OCI-LY3 (cell line): ENCODE measurements around the gene HUS1.

Experiments used
- H2AFZ ChIP-seq: fragments of 200-600, 300-600 bp; shearing (Covaris generic); 2 replicates; pipeline ENCODE4 v1.6.0; 2014; ENCODE audit warnings: antibody characterized with exemption, low read depth, low read length
- H3K27ac ChIP-seq: fragments of 200-600, 300-600 bp; sonication (generic); 2 replicates; pipeline ENCODE4 v1.5.1; 2014; ENCODE audit warnings: mild to moderate bottlenecking, low read length, moderate library complexity, mixed read lengths
- H3K27me3 ChIP-seq: fragments of 200-600, 300-600 bp; sonication (generic); 2 replicates; pipeline ENCODE4 v1.6.1; 2014; ENCODE audit warnings: low read depth, low read length, mixed read lengths
- H3K36me3 ChIP-seq: fragments of 200-600, 300-600 bp; sonication (generic); replicated peaks from 2 replicates; pipeline ENCODE3; 2014; ENCODE audit warnings: low read depth, low read length, mixed read lengths
- H3K4me1 ChIP-seq: fragments of 300-600, 200-600 bp; sonication (generic); 2 replicates; pipeline ENCODE4 v1.6.1; 2014; ENCODE audit warnings: low read length, mixed read lengths
- H3K4me2 ChIP-seq: fragments of 200-600, 300-600 bp; sonication (generic); 2 replicates; pipeline ENCODE4 v1.6.1; 2014; ENCODE audit warnings: low read length, mixed read lengths
- H3K4me3 ChIP-seq: fragments of 300-600, 200-600 bp; sonication (generic); 2 replicates; pipeline ENCODE4 v1.5.1; 2014; ENCODE audit warnings: antibody characterized with exemption, mild to moderate bottlenecking, low read length, moderate library complexity
- H3K79me2 ChIP-seq: fragments of 300-600, 200-600 bp; shearing (Covaris generic); 2 replicates; pipeline ENCODE4 v1.6.1; 2014; ENCODE audit warnings: mild to moderate bottlenecking, low read length, mixed read lengths
- H3K9ac ChIP-seq: fragments of 300-600, 200-600 bp; shearing (Covaris generic); 2 replicates; pipeline ENCODE4 v1.6.0; 2014; ENCODE audit warnings: mild to moderate bottlenecking, low read length, moderate library complexity
- H3K9me3 ChIP-seq: fragments of 200-600, 300-600 bp; shearing (Covaris generic); 2 replicates; pipeline ENCODE4 v1.6.1; 2014; ENCODE audit warnings: low read length, mixed read lengths; ENCODE audit not compliant: insufficient read depth
- H4K20me1 ChIP-seq: fragments of 200-600, 300-600 bp; sonication (generic); 2 replicates; pipeline ENCODE4 v1.6.1; 2016; ENCODE audit warnings: low read length, mixed read lengths; ENCODE audit not compliant: insufficient read depth
- CTCF ChIP-seq: fragments of 200-600, 300-600 bp; sonication (generic); IDR thresholded peaks from 2 replicates; pipeline ENCODE4 v1.5.1; 2014; ENCODE audit warnings: antibody characterized with exemption, low read length, low read depth
- EZH2phosphoT487 ChIP-seq: fragments of 200-600 bp; shearing (Covaris generic); IDR thresholded peaks from 2 replicates; pipeline ENCODE4 v1.6.1; 2018; ENCODE audit warnings: antibody characterized with exemption, mixed run types, low read depth

HUS1 gene

GRCh38 chr7:47942132-47942531 lies 37.3 kb downstream of the HUS1 start:
- Histone ChIP-seq H2AFZ (no peak overlapping the region), H4K20me1 (peaks cover 6% of the 10 kb centered on the region; the same call in 1 of the 2 replicates), H3K27me3 (peaks cover 60% of the 10 kb centered on the region), H3K9ac (no peak overlapping the region), H3K9me3 (no peaks in the 10 kb centered on the region), H3K4me2 (no peak overlapping the region), H3K4me3 (no peak overlapping the region), H3K27ac (no peak overlapping the region), H3K79me2 (no peaks in the 10 kb centered on the region), H3K4me1 (peaks cover 25% of the 10 kb centered on the region), H3K36me3 (no peaks in the 10 kb centered on the region)
- no peak for TF ChIP-seq CTCF

- H2AFZ ChIP-seq, result no peak overlapping the region
- H4K20me1 ChIP-seq, result peaks cover 6% of the 10 kb centered on the region; the same call in 1 of the 2 replicates
- H3K27ac ChIP-seq, result no peak overlapping the region
- H3K4me3 ChIP-seq, result no peak overlapping the region
- H3K4me1 ChIP-seq, result peaks cover 32% of the 10 kb centered on the region
- TF ChIP-seq EZH2phosphoT487 (no peak), CTCF (no peak)
- H3K9ac ChIP-seq, result no peak overlapping the region
- no peaks in the 10 kb centered on the region for H3K36me3 ChIP-seq
- no peak overlapping the region for H3K4me2 ChIP-seq
- H3K9me3 ChIP-seq, result no peaks in the 10 kb centered on the region
- no peaks in the 10 kb centered on the region for H3K79me2 ChIP-seq
- H3K27me3 ChIP-seq, result peaks cover 57% of the 10 kb centered on the region
Measured at GRCh38 chr7:47941136-47941844, 38.1 kb downstream of the HUS1 start.

GRCh38 chr7:47940088-47941013 lies 39.1 kb downstream of the HUS1 start:
- H3K79me2 ChIP-seq, result no peaks in the 10 kb centered on the region
- H3K4me2 ChIP-seq, result no peak overlapping the region
- no peaks in the 10 kb centered on the region for H3K9me3 ChIP-seq
- no peak overlapping the region for H3K4me3 ChIP-seq
- TF ChIP-seq EZH2phosphoT487, result no peak
- no peak overlapping the region for H3K9ac ChIP-seq
- H3K27me3 ChIP-seq, result peaks cover 65% of the 10 kb centered on the region
- no peaks in the 10 kb centered on the region for H3K36me3 ChIP-seq
- H3K27ac ChIP-seq, result no peak overlapping the region
- H2AFZ ChIP-seq, result no peak overlapping the region
- peaks cover 36% of the 10 kb centered on the region for H3K4me1 ChIP-seq
- peaks cover 6% of the 10 kb centered on the region; the same call in 1 of the 2 replicates for H4K20me1 ChIP-seq

- Histone ChIP-seq H3K4me1 (peaks cover 36% of the 10 kb centered on the region), H3K4me3 (no peak overlapping the region), H3K4me2 (peak overlapping the region; percentile 93; the same call in 1 of the 2 replicates), H3K79me2 (no peaks in the 10 kb centered on the region), H3K9me3 (no peaks in the 10 kb centered on the region), H4K20me1 (peaks cover 6% of the 10 kb centered on the region; the same call in 1 of the 2 replicates), H3K9ac (no peak overlapping the region), H3K27ac (no peak overlapping the region), H2AFZ (no peak overlapping the region), H3K27me3 (peaks cover 71% of the 10 kb centered on the region), H3K36me3 (no peaks in the 10 kb centered on the region)
- TF ChIP-seq EZH2phosphoT487, result no peak
- no peak for TF ChIP-seq CTCF
Measured at GRCh38 chr7:47939425-47940036, 39.9 kb downstream of the HUS1 start.
